ENCODE measurements around the gene NRXN3.

The NRXN3 gene

GRCh38 chr14:78327426-78328221 lies 157.5 kb downstream of the NRXN3 start:
- DNase-seq: no peak

GRCh38 chr14:78329371-78329770 lies 159.2 kb downstream of the NRXN3 start:
- DNase-seq: no peak

- DNase-seq: no peak
Measured at GRCh38 chr14:78335531-78335930, 165.4 kb downstream of the NRXN3 start.

- no peak for DNase-seq
Measured at GRCh38 chr14:78340250-78340649, 170.1 kb downstream of the NRXN3 start.

- no peak for DNase-seq
Measured at GRCh38 chr14:78341827-78342389, 171.7 kb downstream of the NRXN3 start.

- no peak for DNase-seq
Measured at GRCh38 chr14:78342879-78343278, 172.7 kb downstream of the NRXN3 start.

- DNase-seq: no peak
Measured at GRCh38 chr14:78344290-78344689, 174.1 kb downstream of the NRXN3 start.

GRCh38 chr14:78345131-78345744 lies 175.1 kb downstream of the NRXN3 start:
- DNase-seq: no peak

- no peak for DNase-seq
Measured at GRCh38 chr14:78346747-78347146, 176.6 kb downstream of the NRXN3 start.

GRCh38 chr14:78355109-78355508 lies 184.9 kb downstream of the NRXN3 start:
- no peak for DNase-seq

- DNase-seq: no peak
Measured at GRCh38 chr14:78356391-78356790, 186.2 kb downstream of the NRXN3 start.

GRCh38 chr14:78358591-78358990 lies 188.4 kb downstream of the NRXN3 start:
- DNase-seq: no peak

GRCh38 chr14:78359581-78359980 lies 189.4 kb downstream of the NRXN3 start:
- no peak for DNase-seq

- no peak for DNase-seq
Measured at GRCh38 chr14:78363008-78363407, 192.8 kb downstream of the NRXN3 start.

GRCh38 chr14:78367355-78367754 lies 197.2 kb downstream of the NRXN3 start:
- no peak for DNase-seq

- DNase-seq: no peak
Measured at GRCh38 chr14:78383060-78383459, 212.9 kb downstream of the NRXN3 start.

GRCh38 chr14:78398216-78398615 lies 228.0 kb downstream of the NRXN3 start:
- DNase-seq: no peak

- DNase-seq: no peak
Measured at GRCh38 chr14:78399316-78399889, 229.2 kb downstream of the NRXN3 start.

GRCh38 chr14:78401866-78402265 lies 231.7 kb downstream of the NRXN3 start:
- DNase-seq: no peak

- DNase-seq: no peak
Measured at GRCh38 chr14:78403278-78403815, 233.2 kb downstream of the NRXN3 start.

GRCh38 chr14:78405079-78405856 lies 235.1 kb downstream of the NRXN3 start:
- DNase-seq: no peak

- DNase-seq: no peak
Measured at GRCh38 chr14:78412475-78412874, 242.3 kb downstream of the NRXN3 start.

GRCh38 chr14:78414172-78414571 lies 244.0 kb downstream of the NRXN3 start:
- DNase-seq: no peak
